Heart left ventricle (tissue), 13 donors: ENCODE results near the gene NMRK1.

Experiments
- POLR2A ChIP-seq, 2 donors: fragments of 450-650 bp; IDR thresholded peaks; one replicate each; pipeline ENCODE4 v1.6.1; 2017; ENCODE audit warnings: antibody characterized with exemption in 2 of 2, mild to moderate bottlenecking in 2 of 2, moderate library complexity in 2 of 2
- TF ChIP-seq, protein P1 (sequence below), 12 donors: fragments of 200-600 bp; sonication (generic) in 4 of 12; IDR thresholded peaks; one replicate each; pipeline versions ENCODE4 v1.5.0 to v1.8.0; 2018 to 2022; ENCODE audit warnings: antibody characterized with exemption in 12 of 12, mild to moderate bottlenecking in 5 of 12
- donor health status: ischemic (EF 13 %, LVEDD 7.1; RV severe dilation, severe dysfunction).
- donor health status: DM: no; HTN: yes; CAD: no.
- donor health status: DM: no; HTN: no; CAD: no.
- donor health status: ischemic (EF 25% LVEDD 6.9; RV normal size, moderate dysfunction).
- donor health status: ischemic (EF 25% LVEDD 5.7; RV mildly dilated, moderate dysfunction).
- donor health status: ischemic (EF 35%, LVEDD 5.7; RV mildly dilated, moderate dysfunction).
- donor health status: nonischemic (EF 11% LVEDD 7.7; RV severe dilation, severe dysfunction).
- donor health status: DM: yes; HTN: yes; CAD: no.
- donor health status: PGD.
- donor health status: ischemic (EF 29% LVEDD 5.4; RV normal size, mild dysfunction).
- donor health status: nonischemic (EF 23%, LVEDD 6.1; RV moderate dilation, normal function).

DNA sequence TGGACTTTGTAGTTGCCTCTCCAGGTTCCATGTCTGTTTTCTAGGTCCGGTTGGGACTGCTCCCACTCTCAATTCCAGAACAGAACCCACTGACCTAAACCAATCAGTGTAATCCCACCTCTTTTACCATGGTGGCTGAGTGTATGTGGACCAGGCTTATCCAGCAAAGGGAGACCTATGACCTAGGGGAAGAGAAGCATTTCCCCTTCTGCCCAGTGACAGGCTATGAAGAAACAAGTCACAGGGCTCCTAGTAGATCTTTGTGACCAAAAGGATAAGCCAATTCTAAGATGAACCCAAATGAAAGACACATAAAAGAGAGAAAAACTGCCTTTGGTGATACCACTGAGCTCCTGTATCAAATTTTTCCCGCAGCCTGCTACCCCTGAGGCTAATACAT lies 6.3 kb downstream of the NMRK1 start:
- TF ChIP-seq, protein P1, sequence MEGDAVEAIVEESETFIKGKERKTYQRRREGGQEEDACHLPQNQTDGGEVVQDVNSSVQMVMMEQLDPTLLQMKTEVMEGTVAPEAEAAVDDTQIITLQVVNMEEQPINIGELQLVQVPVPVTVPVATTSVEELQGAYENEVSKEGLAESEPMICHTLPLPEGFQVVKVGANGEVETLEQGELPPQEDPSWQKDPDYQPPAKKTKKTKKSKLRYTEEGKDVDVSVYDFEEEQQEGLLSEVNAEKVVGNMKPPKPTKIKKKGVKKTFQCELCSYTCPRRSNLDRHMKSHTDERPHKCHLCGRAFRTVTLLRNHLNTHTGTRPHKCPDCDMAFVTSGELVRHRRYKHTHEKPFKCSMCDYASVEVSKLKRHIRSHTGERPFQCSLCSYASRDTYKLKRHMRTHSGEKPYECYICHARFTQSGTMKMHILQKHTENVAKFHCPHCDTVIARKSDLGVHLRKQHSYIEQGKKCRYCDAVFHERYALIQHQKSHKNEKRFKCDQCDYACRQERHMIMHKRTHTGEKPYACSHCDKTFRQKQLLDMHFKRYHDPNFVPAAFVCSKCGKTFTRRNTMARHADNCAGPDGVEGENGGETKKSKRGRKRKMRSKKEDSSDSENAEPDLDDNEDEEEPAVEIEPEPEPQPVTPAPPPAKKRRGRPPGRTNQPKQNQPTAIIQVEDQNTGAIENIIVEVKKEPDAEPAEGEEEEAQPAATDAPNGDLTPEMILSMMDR (IDR thresholded peaks at IDR 0.05): no peak
- TF ChIP-seq POLR2A (IDR thresholded peaks at IDR 0.05): no peak
